Right ventricle myocardium superior (tissue), 1 donor: ENCODE measurements around the gene ORM2. TPM values are rescaled to one million over a fixed set of nuclear protein-coding genes. Genes with fewer than 3 reads are reported as not detected.
"Not testable (repeated sequence)": the region's sequence is repeated elsewhere in the genome, so short reads cannot be mapped to it uniquely, and the experiment has no call there.

Source experiments
- ATAC-seq: fragments of 200-7000 bp; cut with Tn5 transposase; one replicate; pipeline ENCODE4 v1.9.1; 2020; ENCODE audit warnings: mild to moderate bottlenecking; ENCODE audit not compliant: poor library complexity
- DNase-seq: peaks from one replicate; pipeline ENCODE4 v3.0.0-alpha.2; 2020
- intact Hi-C: fragments of 100-400 bp; cut with DNase I; formaldehyde crosslinking; loops from one replicate; pipeline ENCODE4 v1.11.2; 2022
- total RNA-seq: library from RNA; stranded (reverse); fragmentation: NEBNext Ultra II Directional; extraction: Animal tissue kit (Norgen Biotek cat#: 25700); gene quantifications from one replicate; pipeline ENCODE4 v1.2.1, GENCODE V29; 2021
- donor health status: DM: no; HTN: yes; CAD: no; lungs with severe emphysema.

Gene ORM2
- total RNA-seq, 1 donor from 2014 or later = not detected

- no peak for DNase-seq
- intact Hi-C loops = no loop called here
Measured at GRCh38 chr9:114310471-114311450, 18.9 kb upstream of the ORM2 start.

GRCh38 chr9:114311571-114312512 lies 17.8 kb upstream of the ORM2 start:
- DNase-seq (no peak), ATAC-seq (no peak)
- intact Hi-C loops = no loop called here

More at GRCh38 chr9:114310471-114311450, 18.9 kb upstream of the ORM2 start:
- ATAC-seq = no peak

- DNase-seq = no peak
- intact Hi-C loops = no loop called here
Measured at GRCh38 chr9:114312513-114312875, 17.2 kb upstream of the ORM2 start.

GRCh38 chr9:114313186-114313585 lies 16.5 kb upstream of the ORM2 start:
- DNase-seq (no peak), ATAC-seq (no peak)
- intact Hi-C loops = no loop called here

More at GRCh38 chr9:114312513-114312875, 17.2 kb upstream of the ORM2 start:
- ATAC-seq = no peak

GRCh38 chr9:114314256-114314867 lies 15.3 kb upstream of the ORM2 start:
- DNase-seq (no peak), ATAC-seq (no peak)
- intact Hi-C loops = no loop called here

- DNase-seq = no peak
Measured at GRCh38 chr9:114314881-114315722, 14.6 kb upstream of the ORM2 start.

GRCh38 chr9:114315723-114316363 lies 13.8 kb upstream of the ORM2 start:
- DNase-seq (no peak), ATAC-seq (no peak)
- intact Hi-C loops = no loop called here

More at GRCh38 chr9:114314881-114315722, 14.6 kb upstream of the ORM2 start:
- ATAC-seq = no peak
- intact Hi-C loops = no loop called here

- no peak for DNase-seq
- intact Hi-C loops = no loop called here
- ATAC-seq = no peak
Measured at GRCh38 chr9:114316605-114317230, 13.0 kb upstream of the ORM2 start.

- intact Hi-C loops = no loop called here
- DNase-seq = no peak
- ATAC-seq = no peak
Measured at GRCh38 chr9:114317665-114318357, 11.9 kb upstream of the ORM2 start.

GRCh38 chr9:114318416-114318815 lies 11.3 kb upstream of the ORM2 start:
- ATAC-seq = no peak
- no peak for DNase-seq
- intact Hi-C loops = no loop called here

GRCh38 chr9:114319147-114319546 lies 10.5 kb upstream of the ORM2 start:
- ATAC-seq (no peak), DNase-seq (no peak)
- intact Hi-C loops = no loop called here

GRCh38 chr9:114320710-114321109 lies 9.0 kb upstream of the ORM2 start:
- intact Hi-C loops, DNase-seq, ATAC-seq: not testable (repeated sequence)

GRCh38 chr9:114321759-114322158 lies 7.9 kb upstream of the ORM2 start:
- DNase-seq (no peak), ATAC-seq (no peak)
- intact Hi-C loops = no loop called here

GRCh38 chr9:114322160-114322818 lies 7.4 kb upstream of the ORM2 start:
- intact Hi-C loops, ATAC-seq, DNase-seq: not testable (repeated sequence)

- DNase-seq, intact Hi-C loops: not testable (repeated sequence)
- ATAC-seq = peak; percentile 36
Measured at GRCh38 chr9:114322831-114323531, 6.7 kb upstream of the ORM2 start, which contains the start of gene ORM1. Gene ORM1, plus strand, starts transcription at chr9:114323098. Its CDS starts 36 bp downstream, at chr9:114323134.
